Activated CD4-positive, alpha-beta T cell treated with anti-CD3 and anti-CD28 coated beads, Interleukin-2, amount 10 ng/mL, durations not matched to agents 7 days and 5 days (primary cell): ENCODE measurements around the gene DPYSL5. TPM values are rescaled to one million over a fixed set of nuclear protein-coding genes. Genes with fewer than 3 reads are reported as not detected.

Source experiments
- CTCF ChIA-PET: fragments of 350-600 bp; sonication (Branson Sonifier 250); formaldehyde crosslinking; loops from one replicate; lab custom pipeline; 2021; ENCODE audit warnings: antibody characterized with exemption; lab: Charles Lee
- POLR2A ChIA-PET: fragments of 350-600 bp; sonication (Branson Sonifier 250); formaldehyde crosslinking; loops from one replicate; lab custom pipeline; 2021; ENCODE audit warnings: antibody characterized with exemption; lab: Charles Lee
- DNase-seq: peaks from one replicate; pipeline ENCODE4 v3.0.0-alpha.2; 2020
- H3K27ac Mint-ChIP-seq: one replicate; pipeline ENCODE4 v1.8.0; 2021; ENCODE audit warnings: mild to moderate bottlenecking, moderate library complexity, mixed read lengths
- H3K27me3 Mint-ChIP-seq: one replicate; pipeline ENCODE4 v1.8.0; 2021; ENCODE audit warnings: mixed read lengths
- H3K36me3 Mint-ChIP-seq: one replicate; pipeline ENCODE4 v1.8.0; 2021; ENCODE audit warnings: low read depth, mixed read lengths
- H3K4me1 Mint-ChIP-seq: one replicate; pipeline ENCODE4 v1.8.0; 2021; ENCODE audit warnings: mixed read lengths
- H3K4me3 Mint-ChIP-seq: one replicate; pipeline ENCODE4 v1.8.0; 2021; ENCODE audit warnings: mild to moderate bottlenecking, moderate library complexity, mixed read lengths
- H3K9me3 Mint-ChIP-seq: one replicate; pipeline ENCODE4 v1.8.0; 2021; ENCODE audit warnings: mixed read lengths
- total RNA-seq, 2 experiments: library from RNA; stranded (reverse); gene quantifications; one replicate each; pipeline ENCODE4 v1.2.3, GENCODE V29; 2021

Gene DPYSL5
- total RNA-seq, 2 experiments from 2014 or later, result not detected

- Mint-ChIP-seq H3K27ac (no peak overlapping the region), H3K27me3 (peaks cover 31% of the 10 kb centered on the region), H3K4me1 (no peaks in the 10 kb centered on the region), H3K4me3 (no peak overlapping the region), H3K9me3 (no peaks in the 10 kb centered on the region), H3K36me3 (no peaks in the 10 kb centered on the region)
- ChIA-PET POLR2A (no interaction called here), CTCF (interaction anchor here (1.4 kb wide), 1 partner anchor 19 kb away, joined by 3 read pairs; no protein-coding TSS in a partner anchor)
- no peak for DNase-seq
These were observed 106.2 kb downstream of the DPYSL5 start for GRCh38 chr2:26954135-26954534.

DNA sequence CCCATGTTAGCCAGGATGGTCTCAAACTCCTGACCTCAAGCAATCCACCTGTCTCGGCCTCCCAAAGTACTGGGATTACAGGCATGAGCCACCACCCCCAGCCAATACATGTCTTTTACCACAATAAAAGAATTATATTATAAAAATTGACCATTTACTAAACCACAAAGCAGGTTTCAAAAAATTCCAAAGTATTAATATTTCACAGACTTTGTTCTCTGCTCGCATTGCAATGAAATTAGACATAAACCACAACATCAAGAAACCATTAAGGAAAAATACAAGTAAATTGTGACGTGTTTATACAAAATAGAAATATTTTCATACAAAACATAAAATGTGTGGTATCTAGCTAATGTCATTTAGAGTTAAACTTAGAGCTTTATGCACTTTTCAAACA lies 109.1 kb downstream of the DPYSL5 start:
- Mint-ChIP-seq H3K4me1 (no peaks in the 10 kb centered on the region), H3K4me3 (no peak overlapping the region), H3K9me3 (no peaks in the 10 kb centered on the region), H3K27me3 (peaks cover 41% of the 10 kb centered on the region), H3K27ac (no peak overlapping the region), H3K36me3 (no peaks in the 10 kb centered on the region)
- POLR2A ChIA-PET, result no interaction called here
- CTCF ChIA-PET, result interaction anchor here (0.7 kb wide), 1 partner anchor 59 kb away, joined by 3 read pairs; no protein-coding TSS in a partner anchor
- no peak for DNase-seq

DNA sequence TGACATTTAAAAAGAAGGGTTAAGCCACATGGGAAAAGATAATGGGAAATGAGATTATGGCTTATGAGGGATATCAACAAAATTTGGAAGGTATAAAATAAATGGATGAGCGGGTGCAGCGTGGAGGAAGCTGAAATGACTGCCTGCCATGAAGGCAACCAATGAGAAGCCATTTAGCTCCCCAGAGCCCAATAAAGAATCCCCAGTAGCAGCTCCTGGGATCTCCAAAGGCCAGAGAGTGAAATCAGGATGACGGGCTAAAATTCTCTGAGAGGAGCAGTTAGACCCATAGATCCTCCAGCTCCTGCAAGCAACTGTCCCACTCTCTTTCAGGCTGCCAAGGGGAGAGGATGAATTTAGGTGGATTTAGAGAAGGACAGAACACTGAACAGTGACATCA lies 109.6 kb downstream of the DPYSL5 start:
- H3K9me3 Mint-ChIP-seq, result no peaks in the 10 kb centered on the region
- no peaks in the 10 kb centered on the region for H3K4me1 Mint-ChIP-seq
- H3K36me3 Mint-ChIP-seq, result no peaks in the 10 kb centered on the region
- peaks cover 37% of the 10 kb centered on the region for H3K27me3 Mint-ChIP-seq
- no peak overlapping the region for H3K27ac Mint-ChIP-seq
- no peak for DNase-seq
- H3K4me3 Mint-ChIP-seq, result no peak overlapping the region
- ChIA-PET CTCF (interaction anchor here (0.7 kb wide), 1 partner anchor 59 kb away, joined by 3 read pairs; no protein-coding TSS in a partner anchor), POLR2A (no interaction called here)

DNA sequence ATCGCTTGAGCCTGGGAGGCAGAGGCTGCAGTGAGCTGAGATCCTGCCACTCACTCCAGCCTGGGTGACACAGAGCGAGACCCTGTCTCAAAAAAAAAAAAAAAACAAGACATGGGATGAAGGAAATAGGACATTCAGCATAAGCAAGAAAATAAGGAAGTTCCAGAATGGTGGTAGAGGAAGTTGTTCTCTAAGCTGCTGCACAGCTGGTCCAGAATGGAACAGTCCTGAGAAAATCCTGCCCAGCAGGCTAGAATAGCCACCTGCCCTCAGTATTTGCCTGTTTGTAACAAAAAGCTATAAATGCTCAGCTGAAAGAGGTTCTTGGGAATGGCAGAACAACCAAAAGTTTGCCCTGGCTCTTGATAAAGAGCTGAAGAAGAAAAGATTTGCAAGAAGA lies 111.4 kb downstream of the DPYSL5 start:
- Mint-ChIP-seq H3K4me3 (no peak overlapping the region), H3K9me3 (no peaks in the 10 kb centered on the region), H3K36me3 (no peaks in the 10 kb centered on the region), H3K27ac (no peak overlapping the region), H3K4me1 (no peaks in the 10 kb centered on the region), H3K27me3 (peaks cover 31% of the 10 kb centered on the region)
- no peak for DNase-seq
- POLR2A ChIA-PET, result no interaction called here
- CTCF ChIA-PET, result interaction anchor here (0.6 to 0.7 kb wide), 3 partner anchors 23 to 342 kb away, joined by 3 read pairs; no protein-coding TSS in a partner anchor

- POLR2A ChIA-PET, result no interaction called here
- Mint-ChIP-seq H3K36me3 (no peaks in the 10 kb centered on the region), H3K4me1 (peaks cover 8% of the 10 kb centered on the region), H3K27ac (no peak overlapping the region), H3K9me3 (no peaks in the 10 kb centered on the region), H3K4me3 (no peak overlapping the region), H3K27me3 (peaks cover 26% of the 10 kb centered on the region)
- no peak for DNase-seq
- CTCF ChIA-PET, result interaction anchor here (1.0 to 3.9 kb wide), 2 partner anchors 52 to 315 kb away, joined by 3 to 40 read pairs; no protein-coding TSS in a partner anchor
These were observed 116.7 kb downstream of the DPYSL5 start for GRCh38 chr2:26964446-26965130.

DNA sequence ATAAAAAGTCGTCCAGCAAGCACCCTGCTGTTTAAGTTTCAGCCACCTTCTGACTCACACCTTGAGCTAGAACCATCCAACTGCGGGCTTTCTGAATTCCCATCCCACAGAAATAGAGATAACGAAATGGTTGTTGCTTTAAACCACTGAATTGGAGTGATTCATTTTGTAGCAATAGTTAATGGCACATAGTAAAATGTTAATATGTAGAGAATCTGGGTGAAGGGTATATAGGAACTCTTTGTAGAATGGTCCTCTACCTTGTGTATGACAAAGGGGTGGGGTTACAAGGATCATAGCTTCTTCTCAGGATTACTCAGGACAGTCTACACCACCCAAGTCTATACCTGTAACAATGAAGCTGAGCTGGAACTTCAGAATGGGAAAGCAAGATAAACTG lies 120.1 kb downstream of the DPYSL5 start:
- POLR2A ChIA-PET, result no interaction called here

GRCh38 chr2:26969077-26969844 lies 121.3 kb downstream of the DPYSL5 start:
- H3K9me3 Mint-ChIP-seq, result no peaks in the 10 kb centered on the region
- ChIA-PET CTCF (interaction anchor here (0.6 to 1.8 kb wide), 8 partner anchors 8 to 123 kb away, joined by 3 to 9 read pairs (median 3); no protein-coding TSS in a partner anchor), POLR2A (no interaction called here)
- peak overlapping the region; percentile 68 for H3K4me3 Mint-ChIP-seq
- no peak overlapping the region for H3K27ac Mint-ChIP-seq
- no peaks in the 10 kb centered on the region for H3K36me3 Mint-ChIP-seq
- peaks cover 38% of the 10 kb centered on the region for H3K27me3 Mint-ChIP-seq
- DNase-seq, result no peak
- H3K4me1 Mint-ChIP-seq, result peaks cover 18% of the 10 kb centered on the region

More for the DNA sequence above, 120.1 kb downstream of the DPYSL5 start:
- no peaks in the 10 kb centered on the region for H3K9me3 Mint-ChIP-seq
- CTCF ChIA-PET, result interaction anchor here (0.9 to 1.8 kb wide), 3 partner anchors 10 to 48 kb away, joined by 3 to 7 read pairs (median 3); no protein-coding TSS in a partner anchor
- H3K36me3 Mint-ChIP-seq, result no peaks in the 10 kb centered on the region
- peaks cover 36% of the 10 kb centered on the region for H3K27me3 Mint-ChIP-seq
- no peak overlapping the region for H3K27ac Mint-ChIP-seq
- DNase-seq, result no peak
- H3K4me3 Mint-ChIP-seq, result no peak overlapping the region
- H3K4me1 Mint-ChIP-seq, result peaks cover 18% of the 10 kb centered on the region

GRCh38 chr2:26970244-26970927 lies 122.5 kb downstream of the DPYSL5 start, which contains the start of gene MAPRE3:
TSS of gene MAPRE3 (plus strand) at chr2:26970637. CDS start at chr2:27022219, 51,582 bp downstream.
- Mint-ChIP-seq H3K27me3 (peaks cover 42% of the 10 kb centered on the region), H3K9me3 (no peaks in the 10 kb centered on the region), H3K4me3 (peak within 1 kb of the TSS; percentile 70), H3K36me3 (no peaks in the 10 kb centered on the region), H3K27ac (peak within 1 kb of the TSS; percentile 34), H3K4me1 (peaks cover 18% of the 10 kb centered on the region)
- ChIA-PET CTCF (interaction anchor here (2.7 kb wide), 1 partner anchor 9 kb away, joined by 16 read pairs; no protein-coding TSS in a partner anchor), POLR2A (no interaction called here)
- DNase-seq, result peak; percentile 78

GRCh38 chr2:26970928-26971627 lies 123.1 kb downstream of the DPYSL5 start:
- Mint-ChIP-seq H3K27ac (peak overlapping the region; percentile 34), H3K4me3 (peak overlapping the region; percentile 70), H3K4me1 (peaks cover 18% of the 10 kb centered on the region), H3K27me3 (peaks cover 41% of the 10 kb centered on the region), H3K36me3 (no peaks in the 10 kb centered on the region), H3K9me3 (no peaks in the 10 kb centered on the region)
- ChIA-PET POLR2A (interaction anchor here (0.6 kb wide), 1 partner anchor 243 kb away, joined by 3 read pairs; no protein-coding TSS in a partner anchor), CTCF (interaction anchor here (0.5 to 2.7 kb wide), 7 partner anchors 9 to 1990 kb away, joined by 3 to 16 read pairs (median 5); no protein-coding TSS in a partner anchor)
- DNase-seq, result no peak

- ChIA-PET POLR2A (no interaction called here), CTCF (interaction anchor here (1.0 to 2.7 kb wide), 5 partner anchors 10 to 82 kb away, joined by 3 to 16 read pairs (median 4); no protein-coding TSS in a partner anchor)
- DNase-seq, result no peak
- H3K27me3 Mint-ChIP-seq, result peaks cover 39% of the 10 kb centered on the region
- H3K9me3 Mint-ChIP-seq, result no peaks in the 10 kb centered on the region
- no peaks in the 10 kb centered on the region for H3K36me3 Mint-ChIP-seq
- H3K4me1 Mint-ChIP-seq, result peaks cover 18% of the 10 kb centered on the region
- H3K27ac Mint-ChIP-seq, result no peak overlapping the region
- H3K4me3 Mint-ChIP-seq, result peak overlapping the region; percentile 70
These were observed 124.2 kb downstream of the DPYSL5 start for GRCh38 chr2:26971911-26972786.

GRCh38 chr2:26974352-26974751 lies 126.4 kb downstream of the DPYSL5 start:
- no peak overlapping the region for H3K27ac Mint-ChIP-seq
- peaks cover 12% of the 10 kb centered on the region for H3K4me1 Mint-ChIP-seq
- CTCF ChIA-PET, result no interaction called here
- POLR2A ChIA-PET, result no interaction called here
- H3K27me3 Mint-ChIP-seq, result peaks cover 29% of the 10 kb centered on the region
- no peak overlapping the region for H3K4me3 Mint-ChIP-seq
- no peak for DNase-seq
- no peaks in the 10 kb centered on the region for H3K9me3 Mint-ChIP-seq
- no peaks in the 10 kb centered on the region for H3K36me3 Mint-ChIP-seq
